Ishikawa (cell line): ENCODE results near the gene SCNN1A.

Source experiments
- CREB1 ChIP-seq: IDR thresholded peaks from 2 replicates; pipeline ENCODE4 v1.6.1; 2012; ENCODE audit warnings: low read depth
- EP300 ChIP-seq: IDR thresholded peaks from 2 replicates; pipeline ENCODE4 v1.6.1; 2012; ENCODE audit warnings: borderline replicate concordance
- FOXM1 ChIP-seq: IDR thresholded peaks from 2 replicates; pipeline ENCODE4 v1.6.1; 2012; ENCODE audit warnings: low read depth, borderline replicate concordance
- MAX ChIP-seq: IDR thresholded peaks from 2 replicates; pipeline ENCODE4 v1.6.1; 2012
- NFIC ChIP-seq: IDR thresholded peaks from 2 replicates; pipeline ENCODE4 v1.6.1; 2012
- RAD21 ChIP-seq: IDR thresholded peaks from 2 replicates; pipeline ENCODE4 v1.6.1; 2012; ENCODE audit warnings: low read depth
- REST ChIP-seq: IDR thresholded peaks from 2 replicates; pipeline ENCODE4 v1.6.1; 2012; ENCODE audit warnings: low read depth, mild to moderate bottlenecking
- TAF1 ChIP-seq: IDR thresholded peaks from 2 replicates; pipeline ENCODE4 v1.6.1; 2012; ENCODE audit warnings: low read depth, mild to moderate bottlenecking
- TCF12 ChIP-seq: IDR thresholded peaks from 2 replicates; pipeline ENCODE4 v1.6.1; 2012; ENCODE audit warnings: low read depth
- USF1 ChIP-seq: IDR thresholded peaks from 2 replicates; pipeline ENCODE4 v1.6.1; 2012
- YY1 ChIP-seq: IDR thresholded peaks from 2 replicates; pipeline ENCODE4 v1.6.1; 2012; ENCODE audit warnings: low read depth

- TF ChIP-seq YY1 (no peak), TAF1 (no peak), REST (no peak), USF1 (no peak), TCF12 (no peak), EP300 (no peak), NFIC (no peak), FOXM1 (no peak), CREB1 (no peak), MAX (no peak), RAD21 (no peak)
Measured at GRCh38 chr12:6334940-6335450, 40.4 kb downstream of the SCNN1A start.
